Inflammatory macrophage treated with lipopolysaccharide for 4 hours (primary cell): Measurements from ENCODE around the gene SLC25A11.

ENCODE experiments used
- DNase-seq: peaks from one replicate; pipeline ENCODE4 v3.0.0-alpha.2; 2020

The SLC25A11 gene

DNA sequence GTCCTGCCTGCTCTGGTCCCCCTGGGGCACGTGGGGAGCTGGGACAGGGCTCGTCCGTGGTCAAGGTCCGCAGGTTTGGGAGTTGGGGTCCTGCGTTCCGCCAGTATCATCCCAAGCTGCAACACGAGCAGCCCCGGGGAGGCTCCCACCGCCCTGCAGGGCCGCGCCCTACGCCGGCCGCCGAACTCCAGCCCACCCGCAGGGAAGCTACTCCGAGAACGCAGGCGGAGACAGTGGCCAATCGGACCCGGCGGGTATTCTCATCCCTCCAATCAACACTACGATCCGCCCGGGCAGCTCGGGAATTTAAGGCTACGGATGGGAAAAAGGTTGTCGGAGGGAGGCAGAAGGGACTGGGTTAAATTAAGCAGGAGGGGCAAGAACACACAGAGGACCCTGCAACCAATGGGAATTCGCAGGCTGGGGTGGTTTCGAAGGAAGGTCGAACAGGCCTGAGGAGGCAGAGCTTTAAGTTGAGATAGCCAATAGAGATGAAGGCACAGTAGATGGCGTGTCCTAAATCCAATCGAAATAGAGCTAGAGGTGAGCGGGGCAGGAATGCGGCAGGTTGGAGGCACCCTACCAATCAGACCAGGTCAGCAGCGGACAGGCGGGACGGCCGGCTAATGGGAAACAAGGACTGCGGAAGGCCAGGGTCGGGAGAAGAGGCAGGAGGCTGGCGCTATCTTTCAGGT, 27.1 kb upstream of the SLC25A11 start:
- DNase-seq, result peak; percentile 99

DNA sequence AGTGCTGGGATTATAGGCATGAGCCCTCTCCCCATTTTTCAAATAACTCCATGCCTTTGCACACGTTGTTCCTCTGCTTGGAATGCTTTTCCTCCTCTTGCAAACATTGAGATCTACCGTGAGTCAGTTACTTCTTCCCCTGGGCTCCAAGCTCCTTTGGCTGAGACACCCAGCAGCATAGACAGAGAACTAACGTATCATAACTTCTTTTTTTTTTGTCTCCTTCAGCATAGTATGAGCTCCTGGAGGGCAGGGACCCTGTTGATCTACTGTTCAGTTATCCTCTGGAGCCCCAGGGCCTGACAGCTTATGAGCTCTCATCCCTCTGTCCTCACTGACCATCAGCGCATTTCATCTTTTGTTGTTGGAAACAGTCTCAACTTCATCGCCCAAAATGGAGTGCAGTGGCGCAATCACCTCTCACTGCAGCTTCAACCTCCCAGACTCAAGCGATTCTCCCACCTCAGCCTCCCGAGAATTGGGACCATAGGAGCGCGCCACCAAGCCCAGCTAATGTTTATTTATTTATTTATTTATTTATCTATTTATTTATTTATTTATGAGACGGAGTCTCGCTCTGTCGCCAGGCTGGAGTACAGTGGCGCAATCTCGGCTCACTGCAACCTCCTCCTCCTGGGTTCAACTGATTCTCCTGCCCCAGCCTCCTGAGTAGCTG, 25.6 kb upstream of the SLC25A11 start:
- no peak for DNase-seq

- no peak for DNase-seq
These were observed 20.6 kb upstream of the SLC25A11 start for GRCh38 chr17:4960279-4960922.

DNA sequence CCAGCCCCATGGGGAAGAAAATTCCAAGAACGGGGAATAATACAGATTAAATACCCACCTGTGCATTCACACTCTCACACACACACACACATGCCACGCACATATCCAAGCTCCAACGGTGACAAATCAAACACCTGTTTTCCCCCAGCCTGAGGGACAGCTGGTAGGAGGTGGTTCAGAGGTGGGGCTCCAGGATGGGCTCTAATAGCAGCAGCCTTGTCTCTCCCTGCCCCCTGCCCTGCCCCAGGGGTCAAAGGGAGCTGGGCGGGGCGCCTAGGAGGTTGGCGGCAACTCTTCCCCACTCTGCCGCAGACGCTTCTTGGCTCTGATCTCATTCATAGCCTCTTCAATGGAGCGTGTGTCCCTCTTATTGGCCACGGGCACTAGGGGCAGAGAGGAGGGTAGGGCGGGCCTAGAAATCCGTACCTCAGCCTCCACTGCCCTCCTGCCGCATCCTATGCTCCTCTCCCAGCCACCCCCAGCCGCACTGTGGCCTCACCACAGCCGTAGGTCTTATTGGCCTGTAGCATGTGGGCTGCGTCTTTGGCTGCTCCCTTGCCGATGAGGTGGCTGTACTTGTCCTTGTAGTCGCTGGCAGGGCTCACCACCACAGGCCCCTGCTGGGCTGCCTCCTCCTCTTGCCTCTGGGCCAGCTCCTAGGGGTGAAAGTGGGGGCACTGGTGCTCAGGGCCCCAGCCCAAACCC, 19.6 kb upstream of the SLC25A11 start:
- no peak for DNase-seq

- no peak for DNase-seq
These were observed 18.3 kb upstream of the SLC25A11 start for GRCh38 chr17:4958102-4958501.

- no peak for DNase-seq
These were observed 16.7 kb upstream of the SLC25A11 start for GRCh38 chr17:4956493-4957061.

- DNase-seq, result no peak
These were observed 15.2 kb upstream of the SLC25A11 start for GRCh38 chr17:4955091-4955490.

GRCh38 chr17:4953451-4953961, 13.7 kb upstream of the SLC25A11 start:
- no peak for DNase-seq

GRCh38 chr17:4951486-4951885, 11.6 kb upstream of the SLC25A11 start:
- DNase-seq, result no peak

- DNase-seq, result no peak
These were observed 10.9 kb upstream of the SLC25A11 start, which contains the start of gene ENO3 for GRCh38 chr17:4950746-4951204. TSS of gene ENO3 (plus strand) at chr17:4951119. CDS start at chr17:4951830, 711 bp downstream.

DNA sequence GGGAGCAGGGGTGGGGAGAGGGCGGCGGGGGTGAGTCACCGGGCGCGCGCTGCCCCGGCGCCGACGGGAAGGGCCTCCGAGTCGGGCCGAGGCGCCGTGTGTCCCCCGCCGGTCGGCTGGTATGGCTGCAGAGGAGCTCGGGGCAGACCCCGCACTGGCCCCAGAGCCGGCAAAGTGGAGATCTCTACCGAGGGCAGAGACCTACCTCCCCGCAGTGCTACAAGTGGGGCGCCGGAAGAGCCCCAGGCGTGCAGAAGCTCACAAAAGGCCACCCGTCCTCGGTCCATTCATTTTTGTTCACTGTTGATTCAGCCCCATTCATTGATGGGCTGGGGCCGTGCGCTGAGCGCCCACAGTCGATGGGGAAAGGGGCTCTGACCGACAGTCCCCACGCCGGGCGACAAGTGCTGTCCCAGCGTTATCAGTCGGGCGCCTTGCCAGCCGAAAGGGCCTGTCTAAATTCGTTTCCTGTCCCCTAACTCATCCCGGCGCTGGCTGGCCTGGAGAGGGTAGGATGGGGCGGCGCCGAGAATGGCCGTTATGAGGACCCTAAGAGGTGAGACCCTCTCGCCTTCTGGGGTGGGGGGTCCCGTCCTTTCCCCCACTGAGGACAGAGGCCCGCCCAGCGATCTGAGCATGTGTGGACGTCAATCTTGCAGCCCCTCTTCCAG, 10.4 kb upstream of the SLC25A11 start:
- DNase-seq, result no peak

GRCh38 chr17:4949321-4950074, 9.7 kb upstream of the SLC25A11 start:
- peak; percentile 95 for DNase-seq

GRCh38 chr17:4948931-4949320, 9.1 kb upstream of the SLC25A11 start:
- peak; percentile 93 for DNase-seq

GRCh38 chr17:4948166-4948930, 8.5 kb upstream of the SLC25A11 start, which contains the start of gene PFN1:
TSS of gene PFN1 (minus strand) at chr17:4948530. CDS start at chr17:4948394, 136 bp downstream.
- peak; percentile 96 for DNase-seq

DNA sequence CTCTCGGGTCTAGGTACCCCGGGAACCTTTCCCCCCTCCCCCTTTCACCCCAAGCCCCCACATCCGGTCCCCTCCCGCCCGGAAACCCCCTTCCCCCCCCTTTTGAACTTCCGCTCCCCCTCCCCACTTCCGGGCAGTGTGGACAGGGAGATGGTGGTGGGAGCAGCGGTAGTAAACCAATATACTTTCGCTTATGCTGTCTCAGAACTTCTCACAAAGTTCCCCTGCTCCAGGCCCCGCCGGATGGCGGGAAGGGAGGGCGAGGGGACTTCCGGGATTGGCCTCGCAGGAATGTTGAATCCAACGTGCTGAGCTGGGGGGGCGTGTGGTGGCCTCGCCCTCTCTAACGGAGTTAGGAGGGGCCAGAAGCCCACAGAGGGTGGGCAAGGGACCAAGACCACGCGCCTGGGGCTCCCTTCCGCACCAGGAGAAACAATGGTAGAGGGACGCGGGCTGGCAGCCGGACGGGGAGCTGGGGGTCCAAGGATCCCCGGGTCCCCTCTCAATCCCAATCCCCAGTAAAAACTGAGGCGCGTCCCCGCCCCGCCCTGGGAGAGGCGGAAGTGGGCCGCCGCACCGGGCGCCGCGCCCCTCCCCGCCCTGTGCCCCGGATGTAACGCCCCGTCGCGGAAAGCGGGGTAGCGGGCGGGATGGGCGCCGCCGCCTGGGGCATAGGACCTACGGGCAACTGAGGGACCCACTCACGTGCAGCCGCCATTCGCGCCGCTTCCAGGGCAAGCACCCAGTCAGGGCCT, 7.7 kb upstream of the SLC25A11 start:
- DNase-seq, result peak; percentile 76

- DNase-seq, result peak; percentile 40
These were observed 7.2 kb upstream of the SLC25A11 start for GRCh38 chr17:4947010-4947410.

DNA sequence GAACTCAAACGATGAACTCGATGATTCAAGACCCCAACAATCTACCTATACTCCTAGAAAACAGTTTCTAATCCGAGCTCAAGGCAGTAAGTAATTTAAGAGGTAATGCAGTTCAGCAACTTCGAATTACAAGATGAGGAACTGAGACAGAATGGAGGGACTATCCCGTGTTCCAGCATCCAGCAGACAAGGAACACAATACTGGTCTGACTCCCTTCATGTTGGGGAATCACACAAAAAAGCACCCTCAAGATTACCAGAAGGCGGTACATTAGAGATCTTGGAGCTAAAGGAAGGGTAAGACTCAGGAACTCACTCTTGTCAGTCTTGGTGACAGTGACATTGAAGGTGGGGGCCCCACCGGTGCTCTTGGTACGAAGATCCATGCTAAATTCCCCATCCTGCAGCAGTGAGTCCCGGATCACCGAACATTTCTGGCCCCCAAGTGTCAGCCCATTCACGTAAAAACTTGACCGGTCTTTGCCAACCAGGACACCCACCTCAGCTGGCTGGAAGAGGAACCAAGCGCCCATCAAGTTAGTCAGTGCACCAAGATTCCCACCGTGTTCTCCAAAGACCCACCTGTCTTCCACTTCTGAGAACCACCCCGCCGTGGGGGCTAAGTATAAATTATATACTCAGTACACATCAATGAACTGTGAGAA, 6.6 kb upstream of the SLC25A11 start:
- peak; percentile 68 for DNase-seq

DNA sequence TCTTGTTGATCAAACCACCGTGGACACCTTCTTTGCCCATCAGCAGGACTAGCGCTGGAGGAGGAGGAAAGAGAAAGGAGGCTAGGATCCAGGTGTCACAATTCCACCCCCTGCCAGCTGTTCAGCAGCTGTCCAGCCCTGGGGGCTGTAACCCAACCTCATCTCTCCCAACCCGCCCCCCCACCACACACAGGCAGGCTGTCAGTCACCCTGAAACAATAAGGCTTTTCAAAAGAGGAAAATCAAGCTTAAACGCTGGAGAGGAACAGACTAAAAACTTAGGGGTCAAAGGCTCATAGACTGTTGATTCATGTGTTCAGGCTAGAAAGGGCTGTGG, 6.1 kb upstream of the SLC25A11 start:
- DNase-seq, result peak; percentile 10
